Suprapubic skin (tissue), 4 donors: ENCODE results near the gene CMKLR1.

ENCODE experiments used
- EP300 ChIP-seq: sonication (generic); formaldehyde crosslinking; IDR thresholded peaks from one replicate; pipeline ENCODE4 v1.6.1; 2017; ENCODE audit warnings: antibody characterized with exemption
- POLR2A ChIP-seq, 2 donors: fragments of 450-650 bp; IDR thresholded peaks; one replicate each; pipeline ENCODE4 v1.6.1; 2017; ENCODE audit warnings: antibody characterized with exemption in 2 of 2, mild to moderate bottlenecking in 2 of 2, moderate library complexity in 2 of 2
- POLR2AphosphoS5 ChIP-seq, 3 donors: sonication (generic); formaldehyde crosslinking; IDR thresholded peaks; one replicate each; pipeline ENCODE4 v1.6.1; 2017; ENCODE audit warnings: antibody characterized with exemption in 3 of 3
- TF ChIP-seq, protein P1 (sequence below), 2 donors: fragments of 200-600 bp in 1 of 2; fragments of 450-650 bp in 1 of 2; sonication (generic) in 1 of 2; IDR thresholded peaks; one replicate each; pipeline ENCODE4 v1.5.1; 2016 to 2019; ENCODE audit warnings: antibody characterized with exemption in 2 of 2, mild to moderate bottlenecking in 1 of 2, moderate library complexity in 1 of 2

GRCh38 chr12:108342985-108343384, 3.9 kb upstream of the CMKLR1 start:
- TF ChIP-seq, protein P1, sequence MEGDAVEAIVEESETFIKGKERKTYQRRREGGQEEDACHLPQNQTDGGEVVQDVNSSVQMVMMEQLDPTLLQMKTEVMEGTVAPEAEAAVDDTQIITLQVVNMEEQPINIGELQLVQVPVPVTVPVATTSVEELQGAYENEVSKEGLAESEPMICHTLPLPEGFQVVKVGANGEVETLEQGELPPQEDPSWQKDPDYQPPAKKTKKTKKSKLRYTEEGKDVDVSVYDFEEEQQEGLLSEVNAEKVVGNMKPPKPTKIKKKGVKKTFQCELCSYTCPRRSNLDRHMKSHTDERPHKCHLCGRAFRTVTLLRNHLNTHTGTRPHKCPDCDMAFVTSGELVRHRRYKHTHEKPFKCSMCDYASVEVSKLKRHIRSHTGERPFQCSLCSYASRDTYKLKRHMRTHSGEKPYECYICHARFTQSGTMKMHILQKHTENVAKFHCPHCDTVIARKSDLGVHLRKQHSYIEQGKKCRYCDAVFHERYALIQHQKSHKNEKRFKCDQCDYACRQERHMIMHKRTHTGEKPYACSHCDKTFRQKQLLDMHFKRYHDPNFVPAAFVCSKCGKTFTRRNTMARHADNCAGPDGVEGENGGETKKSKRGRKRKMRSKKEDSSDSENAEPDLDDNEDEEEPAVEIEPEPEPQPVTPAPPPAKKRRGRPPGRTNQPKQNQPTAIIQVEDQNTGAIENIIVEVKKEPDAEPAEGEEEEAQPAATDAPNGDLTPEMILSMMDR (IDR thresholded peaks at IDR 0.05) = no peak
- TF ChIP-seq POLR2A (IDR thresholded peaks at IDR 0.05) (no peak), POLR2AphosphoS5 (IDR thresholded peaks at IDR 0.05) (no peak), EP300 (no peak)
